B cell (primary cell): ENCODE data around the gene HIPK4. TPM values are rescaled to one million over a fixed set of nuclear protein-coding genes. Genes with fewer than 3 reads are reported as not detected.

Experiments used
- ATAC-seq: fragments of 200-7000 bp; cut with Tn5 transposase; one replicate; pipeline ENCODE4 v1.10.0; 2021; ENCODE audit warnings: low read depth, mild to moderate bottlenecking, moderate number of reproducible peaks, moderate library complexity
- CTCF ChIA-PET: fragments of 350-600 bp; sonication (Branson Sonifier 250); formaldehyde crosslinking; loops from one replicate; lab custom pipeline; 2021; ENCODE audit warnings: antibody characterized with exemption, inconsistent platforms; lab: Charles Lee
- POLR2A ChIA-PET: fragments of 350-600 bp; sonication (Branson Sonifier 250); formaldehyde crosslinking; loops from one replicate; lab custom pipeline; 2021; ENCODE audit warnings: antibody characterized with exemption; lab: Charles Lee
- DNase-seq: peaks from one replicate; pipeline ENCODE4 v3.0.0; 2013
- H2AFZ ChIP-seq: 2 replicates; pipeline ENCODE4 v1.6.1; 2012; ENCODE audit warnings: mild to moderate bottlenecking, low read depth, low read length; ENCODE audit not compliant: insufficient read depth, poor library complexity, severe bottlenecking
- H3K27ac ChIP-seq, 2 donors: 1 replicate in 1 of 2; 2 replicates in 1 of 2; pipeline ENCODE4 v1.5.1; 2012 to 2013; ENCODE audit warnings: low read length in 2 of 2, mild to moderate bottlenecking in 2 of 2, moderate library complexity in 1 of 2
- H3K27me3 ChIP-seq, 4 experiments: fragments of 200-600 bp in 1 of 4; sonication (generic) in 1 of 4; replicated peaks in 1 of 4; 1 replicate in 2 of 4; 2 replicates in 2 of 4; pipeline versions ENCODE4 v1.6.1 to v1.7.0; 2013 to 2016; ENCODE audit warnings: low read length in 3 of 4, mild to moderate bottlenecking in 2 of 4, mixed read lengths in 1 of 4, moderate library complexity in 1 of 4; ENCODE audit not compliant: insufficient read depth in 4 of 4, control insufficient read depth in 3 of 4; ENCODE audit errors: control extremely low read depth in 1 of 4
- H3K36me3 ChIP-seq, 2 experiments: replicated peaks in 1 of 2; 1 replicate in 1 of 2; 2 replicates in 1 of 2; pipeline versions ENCODE4 v1.6.1 to v1.7.1; 2013; ENCODE audit warnings: low read length in 1 of 2; ENCODE audit not compliant: insufficient read depth in 2 of 2, control insufficient read depth in 1 of 2; ENCODE audit errors: control extremely low read depth in 1 of 2, extremely low read depth in 1 of 2
- H3K4me1 ChIP-seq, 2 donors: fragments of 200-600 bp in 1 of 2; sonication (generic) in 1 of 2; 1 replicate in 1 of 2; 2 replicates in 1 of 2; pipeline versions ENCODE4 v1.5.1 to v1.6.1; 2013 to 2017; ENCODE audit warnings: low read length in 2 of 2; ENCODE audit not compliant: control insufficient read depth in 2 of 2, insufficient read depth in 2 of 2
- H3K4me2 ChIP-seq: replicated peaks from 2 replicates; pipeline ENCODE3; 2012; ENCODE audit warnings: mild to moderate bottlenecking, low read depth, low read length; ENCODE audit not compliant: poor library complexity, severe bottlenecking
- H3K4me3 ChIP-seq, 5 experiments: fragments of 200-600 bp in 1 of 5; sonication (generic) in 1 of 5; 1 replicate in 3 of 5; 2 replicates in 2 of 5; pipeline versions ENCODE4 v1.5.1 to v1.7.0; 2011 to 2016; ENCODE audit warnings: low read length in 4 of 5, mild to moderate bottlenecking in 4 of 5, low read depth in 2 of 5, control low read depth in 1 of 5, moderate library complexity in 1 of 5; ENCODE audit not compliant: insufficient read depth in 1 of 5; ENCODE audit errors: control extremely low read depth in 1 of 5, extremely low read depth in 1 of 5
- H3K79me2 ChIP-seq: fragments of 200-600 bp; sonication (generic); one replicate; pipeline ENCODE4 v1.6.0; 2016; ENCODE audit warnings: low read length; ENCODE audit not compliant: control insufficient read depth, insufficient read depth
- H3K9ac ChIP-seq: fragments of 200-600 bp; sonication (generic); 2 replicates; pipeline ENCODE4 v1.6.1; 2017; ENCODE audit warnings: mild to moderate bottlenecking, low read length, moderate library complexity
- H3K9me3 ChIP-seq, 3 donors: one replicate each; pipeline versions ENCODE4 v1.6.1 to v1.7.1; 2013; ENCODE audit warnings: low read length in 2 of 3; ENCODE audit not compliant: control insufficient read depth in 2 of 3, insufficient read depth in 1 of 3; ENCODE audit errors: control extremely low read depth in 1 of 3
- H4K20me1 ChIP-seq: 2 replicates; pipeline ENCODE4 v1.6.0; 2012; ENCODE audit warnings: mild to moderate bottlenecking, low read length; ENCODE audit not compliant: insufficient read depth, control insufficient read depth, poor library complexity, severe bottlenecking
- H3K27ac Mint-ChIP-seq: one replicate; pipeline ENCODE4 v1.8.0; 2021; ENCODE audit warnings: mixed read lengths
- H3K27me3 Mint-ChIP-seq: one replicate; pipeline ENCODE4 v1.8.0; 2021; ENCODE audit warnings: mixed read lengths
- H3K4me1 Mint-ChIP-seq: one replicate; pipeline ENCODE4 v1.8.0; 2021; ENCODE audit warnings: mixed read lengths
- H3K4me3 Mint-ChIP-seq: one replicate; pipeline ENCODE4 v1.8.0; 2021; ENCODE audit warnings: mixed read lengths
- H3K9me3 Mint-ChIP-seq: one replicate; pipeline ENCODE4 v1.8.0; 2022; ENCODE audit warnings: mixed read lengths; ENCODE audit not compliant: insufficient read depth
- CTCF ChIP-seq: fragments of 200-600 bp; IDR thresholded peaks from one replicate; pipeline ENCODE4 v1.8.0; 2022; ENCODE audit warnings: antibody characterized with exemption, mild to moderate bottlenecking
- EZH2 ChIP-seq: IDR thresholded peaks from 2 replicates; pipeline ENCODE4 v1.6.1; 2012; ENCODE audit warnings: borderline replicate concordance, low read depth, mild to moderate bottlenecking, moderate library complexity, low read length; ENCODE audit not compliant: insufficient read depth, poor library complexity, severe bottlenecking
- WGBS: methylation state at CpG from one replicate; pipeline ENCODE4 v1.1.5; 2013; ENCODE audit warnings: missing lambda C conversion rate; ENCODE audit not compliant: insufficient coverage; 5-methylcytosine and 5-hydroxymethylcytosine counted together
- intact Hi-C: fragments of 100-400 bp; cut with micrococcal nuclease; formaldehyde crosslinking; loops from one replicate; pipeline ENCODE4 v1.10.0; 2022
- polyA plus RNA-seq: library from polyadenylated mRNA; depleted of rRNA; stranded (reverse); fragments of >200 nt; gene quantifications from 2 replicates; pipeline ENCODE4 v1.2.3, GENCODE V29; 2012
- total RNA-seq, 2 donors: library from RNA; stranded (reverse); fragments of 120-200 nt in 1 of 2; gene quantifications; 1 replicate in 1 of 2; 2 replicates in 1 of 2; pipeline versions ENCODE4 v1.2.3 to v1.2.4, GENCODE V29; 2013 to 2022

The HIPK4 gene
- total and polyA plus RNA-seq, 2 donors (not counting 1 experiment from before 2014, with no cell fraction given): 0.04 to 0.20 TPM

- 87% methylated on average over 10 of the region's 11 CpGs for WGBS
- no peak overlapping the region for H3K4me2 ChIP-seq
- Mint-ChIP-seq H3K27me3 (no peaks in the 10 kb centered on the region), H3K4me3 (no peak overlapping the region), H3K27ac (no peak overlapping the region), H3K9me3 (no peaks in the 10 kb centered on the region), H3K4me1 (no peaks in the 10 kb centered on the region)
- DNase-seq: no peak
- intact Hi-C loops: no loop called here
- peaks cover 0 to 2% of the 10 kb centered on the region in 2 experiments for H3K36me3 ChIP-seq
- ATAC-seq: no peak
- no peaks in the 10 kb centered on the region for H3K27me3 ChIP-seq
- H3K9me3 ChIP-seq: no peaks in the 10 kb centered on the region
- POLR2A ChIA-PET: no interaction called here
- H3K27ac ChIP-seq: no peak overlapping the region
- H3K4me1 ChIP-seq: no peaks in the 10 kb centered on the region
- CTCF ChIA-PET: no interaction called here
- H3K4me3 ChIP-seq: no peak overlapping the region
- no peak overlapping the region for H3K9ac ChIP-seq
- no peaks in the 10 kb centered on the region for H4K20me1 ChIP-seq
- no peaks in the 10 kb centered on the region for H3K79me2 ChIP-seq
- no peak overlapping the region for H2AFZ ChIP-seq
- TF ChIP-seq CTCF: no peak
- no peak for TF ChIP-seq EZH2
Observed at GRCh38 chr19:40379446-40380198, 10.4 kb downstream of the HIPK4 start.

GRCh38 chr19:40378509-40378908 lies 11.5 kb downstream of the HIPK4 start:
- ChIA-PET CTCF (no interaction called here), POLR2A (no interaction called here)
- no peak for TF ChIP-seq CTCF
- no peak for TF ChIP-seq EZH2
- H4K20me1 ChIP-seq: no peaks in the 10 kb centered on the region
- no peak overlapping the region for H3K4me2 ChIP-seq
- H3K27me3 Mint-ChIP-seq: no peaks in the 10 kb centered on the region
- intact Hi-C loops: no loop called here
- no peaks in the 10 kb centered on the region for H3K27me3 ChIP-seq
- H3K4me3 Mint-ChIP-seq: no peak overlapping the region
- no peaks in the 10 kb centered on the region for H3K9me3 Mint-ChIP-seq
- no peak overlapping the region for H3K27ac ChIP-seq
- no peaks in the 10 kb centered on the region for H3K4me1 ChIP-seq
- peaks cover 0 to 8% of the 10 kb centered on the region in 2 experiments for H3K36me3 ChIP-seq
- H3K27ac Mint-ChIP-seq: no peak overlapping the region
- no peak overlapping the region for H2AFZ ChIP-seq
- 91% methylated on average over 2 of the region's 2 CpGs for WGBS
- ATAC-seq (no peak), DNase-seq (no peak)
- H3K9me3 ChIP-seq: no peaks in the 10 kb centered on the region
- H3K9ac ChIP-seq: no peak overlapping the region
- H3K4me3 ChIP-seq: no peak overlapping the region
- H3K4me1 Mint-ChIP-seq: no peaks in the 10 kb centered on the region
- no peaks in the 10 kb centered on the region for H3K79me2 ChIP-seq
